DLD1 (cell line): ENCODE measurements around the gene HS6ST3.

Experiments
- in situ Hi-C: cut with HindIII; loops from 2 replicates; pipeline ENCODE4 v1.10.0; 2017; ENCODE audit warnings: low sequenced_read_pairs

Gene HS6ST3

DNA sequence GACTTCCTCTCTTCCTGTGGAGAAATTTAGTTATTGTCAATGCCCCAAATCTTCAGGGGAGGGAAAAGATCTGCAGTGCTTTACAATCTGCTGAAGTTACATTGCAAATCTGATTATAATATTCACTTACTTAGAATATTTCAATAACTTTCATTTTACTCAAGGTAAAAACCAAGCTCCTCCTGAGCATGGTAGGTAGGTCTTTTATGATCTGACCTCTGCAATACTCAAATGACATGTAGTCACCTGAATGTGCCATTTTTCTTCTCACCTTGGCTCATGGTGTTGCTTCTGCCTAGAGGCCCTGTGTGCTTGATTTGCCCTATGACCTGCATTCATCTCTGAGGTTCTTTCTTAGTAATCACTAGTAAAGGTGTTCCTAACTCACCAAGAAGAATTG, 331.4 kb downstream of the HS6ST3 start:
- in situ Hi-C loops, result no loop called here

DNA sequence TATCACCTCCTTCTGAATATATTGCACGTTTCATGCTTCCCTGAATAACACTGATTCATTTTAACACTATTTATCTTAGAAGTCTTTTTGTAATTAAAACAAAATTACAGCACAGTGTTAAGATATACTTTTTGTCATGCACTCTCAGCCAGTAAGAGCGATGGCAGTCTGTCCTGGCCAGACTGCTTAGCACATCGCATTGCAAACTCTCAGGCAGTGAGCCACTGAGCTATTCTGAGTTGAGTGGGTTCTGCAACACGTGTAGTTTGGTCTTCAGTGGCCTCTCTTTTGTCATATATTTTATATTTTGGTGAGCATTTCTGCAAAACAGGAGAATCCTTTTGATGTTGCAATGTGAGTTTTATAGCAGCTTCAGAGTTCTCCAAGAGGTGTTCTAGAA, 332.1 kb downstream of the HS6ST3 start:
- in situ Hi-C loops, result no loop called here

DNA sequence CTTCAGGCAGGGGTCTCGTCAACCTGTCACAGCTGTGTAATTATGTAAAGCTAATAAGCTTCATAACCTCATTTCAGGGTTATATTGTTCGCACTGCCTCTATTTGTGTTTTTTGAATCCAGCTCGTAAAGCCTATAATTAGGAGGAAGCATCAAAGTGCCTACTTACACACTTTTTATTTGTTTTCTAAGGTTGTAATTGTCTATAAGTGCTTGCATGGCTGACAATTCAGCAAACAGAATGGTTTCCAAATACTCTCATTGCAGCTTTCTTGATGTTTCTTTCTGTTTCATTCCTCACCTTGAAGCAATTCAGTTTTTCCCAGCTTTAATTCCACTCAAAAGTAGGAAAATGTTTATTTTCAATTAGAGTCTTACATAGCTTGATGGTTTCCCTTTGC, 336.3 kb downstream of the HS6ST3 start:
- in situ Hi-C loops, result no loop called here

DNA sequence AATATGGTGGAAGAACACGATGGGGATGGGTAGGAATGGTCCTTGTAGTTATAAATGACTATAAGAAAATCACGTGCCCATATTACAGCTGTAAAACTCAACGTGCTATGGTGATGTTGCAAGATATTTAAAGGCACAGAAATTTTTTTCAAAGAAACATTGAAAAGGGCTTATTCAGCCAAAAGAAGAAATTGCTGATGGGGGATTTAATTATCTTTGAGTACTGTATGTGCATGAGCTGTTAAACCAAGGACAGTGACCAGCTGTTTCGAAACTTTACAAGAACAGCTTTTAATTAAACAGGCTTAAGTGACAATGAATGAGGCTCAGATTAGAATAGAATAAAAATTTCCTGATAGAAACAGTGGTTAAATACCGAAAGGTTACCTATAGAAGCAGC, 339.0 kb downstream of the HS6ST3 start:
- in situ Hi-C loops, result no loop called here

DNA sequence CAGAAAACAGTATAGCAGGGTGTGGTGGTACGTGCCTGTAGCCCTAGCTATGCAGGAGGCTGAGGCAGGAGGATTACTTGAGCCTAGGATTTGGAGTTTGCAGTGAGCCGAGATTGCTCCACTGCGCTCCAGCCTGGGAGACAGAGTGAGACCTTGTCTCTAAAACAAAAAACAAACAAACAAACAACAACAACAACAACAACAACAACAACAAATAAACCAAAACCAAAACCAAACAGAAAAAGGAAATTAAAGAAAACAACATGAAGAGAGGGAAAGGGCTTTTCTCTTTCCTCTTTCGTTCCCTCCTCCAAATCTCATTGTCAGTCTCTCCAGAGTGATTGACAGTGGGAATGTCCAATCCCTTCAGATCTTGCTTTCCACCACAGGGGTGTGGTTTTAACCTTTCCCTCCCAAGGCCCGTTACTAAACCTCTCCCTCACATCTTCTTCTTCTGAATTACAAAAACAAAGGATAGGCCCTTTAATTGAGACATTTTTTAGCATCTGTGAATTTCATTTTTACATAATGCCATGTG, 341.2 kb downstream of the HS6ST3 start:
- in situ Hi-C loops, result no loop called here

DNA sequence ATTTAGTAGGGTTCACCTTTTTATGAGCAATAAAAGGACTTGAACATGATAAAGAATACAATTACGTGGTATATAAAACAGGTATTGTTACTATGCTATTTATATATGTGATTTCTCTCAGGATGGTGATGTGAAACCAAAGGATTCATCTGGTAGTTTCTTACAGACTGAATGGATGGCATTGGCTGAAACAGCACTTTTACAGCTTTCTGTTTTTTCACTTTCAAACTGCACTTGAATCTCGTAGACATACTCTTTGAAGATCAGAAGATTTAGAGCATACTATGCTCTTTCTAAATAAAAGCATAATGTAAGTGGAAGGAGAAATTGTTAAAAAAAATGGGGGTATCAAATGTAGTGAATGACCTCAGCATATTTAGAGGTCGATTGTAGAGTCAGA, 354.8 kb downstream of the HS6ST3 start:
- in situ Hi-C loops, result no loop called here

DNA sequence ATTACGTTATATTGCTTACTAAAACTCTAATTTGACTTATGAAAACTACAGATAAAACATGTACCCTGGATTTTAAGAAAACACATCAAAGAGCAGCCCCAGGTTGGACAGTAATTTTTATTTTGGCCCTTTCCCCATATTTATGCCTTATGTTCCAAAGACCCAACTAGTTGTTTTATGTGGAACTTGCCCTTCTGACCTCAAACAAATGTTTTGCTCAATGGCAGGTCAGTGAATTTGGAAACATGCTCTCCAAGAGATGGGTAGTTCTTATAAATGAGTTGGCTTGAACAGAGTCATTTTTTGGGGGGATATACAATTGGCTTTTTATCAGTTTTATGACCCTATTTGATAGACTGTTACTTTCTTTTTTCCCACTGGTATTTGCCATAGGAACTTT, 360.0 kb downstream of the HS6ST3 start:
- in situ Hi-C loops, result no loop called here

DNA sequence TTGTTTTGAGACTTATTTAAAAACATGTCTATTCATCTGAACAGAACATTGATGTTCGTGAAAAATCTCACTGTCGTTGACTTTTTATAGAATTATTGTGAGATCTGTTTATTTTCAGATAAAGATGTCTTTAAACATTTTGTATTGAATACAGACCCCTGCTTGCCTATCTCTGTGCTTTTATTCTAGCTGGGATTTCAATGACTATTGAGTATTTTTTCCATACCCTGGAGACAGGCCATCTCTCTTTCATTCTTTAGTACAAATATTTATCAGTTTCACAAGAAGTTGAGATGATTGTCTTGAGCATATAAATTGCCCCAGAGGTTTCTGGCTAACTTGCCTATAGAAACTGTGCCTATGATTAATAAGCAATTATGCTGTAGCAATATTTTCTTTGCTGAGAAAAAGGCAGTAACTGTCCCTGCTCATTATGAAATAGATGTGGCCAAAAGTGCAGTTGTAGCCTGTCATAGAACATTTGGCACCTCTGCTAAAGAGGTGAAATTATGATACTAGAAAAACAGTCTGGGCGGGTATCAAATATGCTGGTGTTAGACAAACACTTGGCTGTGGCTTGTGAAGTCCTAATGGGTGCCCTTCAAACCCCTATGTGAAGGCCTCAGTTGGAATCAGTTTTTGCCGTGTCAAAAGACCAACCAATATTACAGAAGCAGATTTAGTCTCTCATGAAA, 360.6 kb downstream of the HS6ST3 start:
- in situ Hi-C loops, result no loop called here

DNA sequence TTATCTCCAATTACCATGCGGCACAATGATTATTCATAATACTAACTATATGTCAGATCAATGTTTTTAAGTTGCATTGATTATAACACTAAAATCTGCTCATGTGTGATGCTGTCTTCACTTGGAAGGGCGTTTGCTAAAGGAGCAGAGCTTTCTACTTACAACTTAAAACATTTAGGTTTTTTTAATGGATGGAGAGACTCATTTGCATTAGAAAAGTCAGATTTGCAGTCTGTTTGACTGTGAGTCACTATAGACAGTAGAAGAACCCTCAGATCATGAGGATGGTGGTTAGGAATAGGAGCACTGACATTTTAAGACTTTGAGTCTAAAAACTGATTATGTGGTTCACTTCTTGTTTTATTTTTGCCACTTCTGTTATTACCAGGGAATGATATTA, 364.6 kb downstream of the HS6ST3 start:
- in situ Hi-C loops, result no loop called here

DNA sequence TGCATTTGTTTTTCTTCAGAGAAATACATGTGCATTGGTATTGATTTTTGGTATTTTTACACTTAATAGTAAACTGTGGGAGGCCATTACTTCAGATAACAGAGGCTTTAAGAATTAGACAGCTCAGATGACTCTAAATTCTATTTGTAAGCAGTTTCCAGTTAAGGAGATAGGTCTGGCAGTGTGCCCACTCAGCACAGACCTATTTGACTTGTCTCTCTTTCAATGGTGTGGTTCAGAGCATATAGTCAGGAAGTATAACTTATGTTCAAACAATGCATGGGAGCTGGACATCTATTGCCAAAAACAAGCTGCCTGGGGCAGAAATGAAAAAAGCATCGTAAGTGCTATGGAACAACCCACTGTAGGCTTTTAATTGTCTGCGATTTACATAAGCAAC, 370.7 kb downstream of the HS6ST3 start:
- in situ Hi-C loops, result no loop called here

DNA sequence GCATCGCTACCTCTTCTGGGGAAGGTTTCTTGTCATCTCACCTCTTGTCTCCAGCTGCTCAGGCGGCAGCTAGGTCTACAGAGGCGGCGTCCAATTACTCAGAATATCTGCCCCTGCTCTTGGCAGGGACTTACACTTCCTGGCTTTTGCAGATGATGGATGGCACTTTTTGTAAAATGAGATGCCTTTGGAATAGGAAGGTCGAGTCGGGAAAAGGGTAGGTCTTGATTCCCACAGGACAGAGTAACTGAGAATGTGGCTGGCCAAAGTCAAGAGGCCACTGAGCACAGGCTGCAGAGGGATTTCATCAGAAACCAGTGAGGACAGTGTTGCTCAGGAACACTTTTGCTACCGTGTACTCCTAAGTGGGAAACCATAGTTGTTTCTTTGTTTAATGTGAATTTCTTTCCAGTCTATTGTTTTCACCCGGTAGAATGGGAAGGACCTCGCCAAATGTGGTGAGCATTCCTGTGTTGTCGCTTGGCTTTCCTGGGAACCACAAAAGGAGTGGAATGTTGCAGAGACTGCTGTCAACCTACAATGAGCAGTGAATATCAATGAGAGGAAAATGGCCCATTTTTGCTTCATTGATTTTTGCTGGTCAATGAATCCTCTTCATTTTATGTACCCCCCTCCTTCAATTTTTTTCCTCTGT, 383.7 kb downstream of the HS6ST3 start:
- in situ Hi-C loops, result no loop called here

DNA sequence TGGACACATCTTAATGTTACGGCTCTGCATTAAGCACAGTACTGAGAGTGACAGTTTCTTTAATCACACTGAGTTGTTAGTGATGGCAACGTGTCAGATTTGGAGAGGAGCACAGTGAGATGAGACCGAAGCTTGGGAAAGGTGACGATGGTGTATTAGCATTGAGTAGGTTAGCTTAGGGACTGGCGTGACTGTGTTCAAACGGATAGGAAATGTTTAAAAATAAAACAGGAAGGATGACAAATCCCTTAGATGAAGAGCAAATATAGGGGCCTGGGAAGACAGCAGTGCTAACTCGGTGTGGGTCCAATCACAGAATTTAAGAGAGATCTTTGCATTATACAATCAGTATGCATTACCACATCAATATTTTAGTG, 384.3 kb downstream of the HS6ST3 start:
- in situ Hi-C loops, result no loop called here

DNA sequence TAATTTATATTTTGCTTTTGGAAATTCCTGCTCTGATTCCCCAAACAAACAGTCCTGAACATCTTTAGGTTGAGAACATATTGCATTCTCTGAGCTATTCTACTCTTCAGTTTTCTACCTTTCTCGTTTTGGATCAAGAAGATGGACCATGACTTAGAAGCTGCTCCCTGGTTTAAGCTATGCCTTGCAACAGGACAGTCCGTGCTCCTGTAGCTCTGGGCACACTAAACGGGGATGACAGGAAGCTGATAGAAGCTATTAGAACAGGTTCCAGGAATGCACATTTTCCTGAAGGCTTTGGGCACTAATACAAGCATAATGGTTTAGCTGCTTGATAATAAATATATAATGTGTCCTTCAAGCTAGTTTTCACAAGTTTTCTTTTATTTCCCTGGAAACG, 385.2 kb downstream of the HS6ST3 start:
- in situ Hi-C loops, result no loop called here

DNA sequence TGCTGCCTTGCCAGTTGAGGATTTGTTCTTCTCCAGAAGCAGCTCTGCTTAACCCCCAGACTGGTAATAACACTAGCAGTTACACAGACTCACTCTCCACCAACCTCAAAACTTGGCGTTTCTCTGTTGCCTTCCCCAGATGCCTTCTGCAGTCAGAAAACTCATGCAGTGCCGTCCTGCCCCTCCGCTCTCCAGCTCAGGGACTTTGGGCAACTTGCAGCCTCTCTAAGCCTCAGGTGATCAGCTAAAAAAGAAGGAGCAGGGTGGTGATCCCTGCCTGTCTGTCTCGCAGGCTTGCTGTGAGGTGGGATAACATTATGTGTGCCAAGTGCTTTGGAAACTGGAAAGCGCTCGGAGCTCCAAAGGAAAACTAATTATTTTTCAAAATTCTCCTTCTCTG, 391.6 kb downstream of the HS6ST3 start:
- in situ Hi-C loops, result no loop called here

DNA sequence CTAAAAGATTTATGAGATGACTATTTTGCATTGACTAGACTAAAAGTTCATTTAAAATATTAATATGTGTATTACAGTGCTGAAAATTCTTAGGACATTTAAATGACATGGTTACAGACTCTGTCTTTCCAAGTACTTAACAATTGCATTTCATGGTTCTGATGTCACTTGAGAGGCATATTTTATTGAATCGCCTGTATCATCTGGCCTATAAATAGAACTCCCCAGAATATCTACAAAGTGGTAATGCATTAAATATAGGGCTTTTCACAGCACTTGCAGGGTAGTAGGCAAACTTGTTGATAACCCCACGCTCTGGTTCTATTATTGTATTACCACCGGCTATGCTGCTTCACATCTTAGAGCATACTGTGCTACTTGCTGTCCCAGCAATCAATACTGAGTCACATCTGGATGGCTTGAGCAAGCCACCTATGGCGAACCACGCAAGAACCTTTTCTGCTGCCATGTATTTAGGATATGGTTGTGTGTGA, 400.6 kb downstream of the HS6ST3 start:
- in situ Hi-C loops, result no loop called here

DNA sequence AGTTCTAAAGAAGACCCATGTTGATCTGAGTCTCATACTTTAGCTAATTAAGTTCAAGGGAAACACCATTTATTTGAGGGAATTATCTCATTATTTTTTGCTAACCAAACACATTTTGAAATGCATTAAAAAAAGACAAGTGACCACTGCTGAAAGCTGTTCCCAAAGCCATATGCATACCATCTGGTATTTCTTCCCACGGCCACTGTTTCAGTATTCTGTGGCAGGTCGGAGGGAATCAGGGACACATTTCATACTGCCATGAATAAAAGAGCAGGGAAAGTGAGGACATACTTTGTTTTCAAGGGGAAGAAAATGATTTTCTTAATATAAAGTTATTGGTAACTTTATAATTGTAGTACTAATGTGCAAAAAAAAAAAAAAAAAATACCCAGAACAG, 401.2 kb downstream of the HS6ST3 start:
- in situ Hi-C loops, result no loop called here

DNA sequence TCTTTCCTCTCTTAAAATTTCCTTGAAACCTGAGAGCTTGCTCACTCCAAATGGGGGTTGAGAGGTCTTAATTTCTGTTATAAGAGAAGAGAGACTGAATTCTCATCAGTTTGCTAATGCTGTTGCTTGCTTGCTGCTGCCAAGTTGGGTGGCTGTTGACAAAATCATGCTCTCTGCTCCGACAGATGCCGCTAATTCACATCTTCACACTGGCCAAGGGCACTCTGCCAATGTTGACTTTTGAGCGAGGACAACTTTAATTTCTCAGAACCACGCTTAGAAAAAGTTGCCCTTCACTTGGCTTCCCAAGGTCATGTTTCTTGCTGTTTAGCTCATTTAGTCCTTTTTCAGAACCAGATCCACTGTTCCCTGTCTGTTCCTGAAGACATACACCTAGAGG, 402.9 kb downstream of the HS6ST3 start:
- in situ Hi-C loops, result no loop called here

DNA sequence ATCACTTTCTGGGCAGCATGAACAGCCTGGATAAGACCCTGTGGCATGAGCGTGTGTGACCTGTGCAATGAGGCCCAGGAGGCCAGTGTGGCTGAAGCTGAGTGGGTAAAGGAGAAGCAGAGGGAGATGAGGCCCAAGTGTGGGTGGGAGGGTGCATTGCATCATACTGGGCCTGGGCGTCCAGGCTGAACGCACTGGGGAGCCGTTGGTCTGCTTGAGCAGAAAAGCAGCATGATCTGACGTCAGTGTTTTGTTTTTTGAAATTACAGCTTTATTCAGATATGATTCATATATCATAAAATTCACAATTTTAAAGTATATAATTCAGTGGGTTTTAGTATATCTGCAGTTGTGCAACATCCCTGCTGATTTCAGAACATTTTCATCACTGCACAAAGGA, 409.7 kb downstream of the HS6ST3 start:
- in situ Hi-C loops, result no loop called here

DNA sequence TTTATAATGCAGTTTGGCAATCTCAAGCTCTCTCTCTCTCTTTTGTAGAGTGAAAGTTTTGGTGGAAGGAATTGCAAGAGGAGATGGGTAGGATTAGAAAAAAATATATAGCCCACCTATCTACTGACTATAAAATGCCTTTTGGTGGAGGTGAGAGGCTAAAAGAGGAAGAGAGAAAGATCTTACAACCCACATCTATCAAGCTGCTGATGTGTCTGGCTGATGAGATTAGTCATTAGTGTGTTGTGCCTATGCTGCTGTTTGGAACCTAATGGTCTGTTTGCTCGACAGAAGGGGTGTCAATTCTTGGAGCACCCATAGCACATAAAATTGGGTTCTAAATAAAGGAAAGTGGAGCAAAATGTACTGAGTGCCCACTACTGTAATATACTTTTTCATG, 411.0 kb downstream of the HS6ST3 start:
- in situ Hi-C loops, result no loop called here

DNA sequence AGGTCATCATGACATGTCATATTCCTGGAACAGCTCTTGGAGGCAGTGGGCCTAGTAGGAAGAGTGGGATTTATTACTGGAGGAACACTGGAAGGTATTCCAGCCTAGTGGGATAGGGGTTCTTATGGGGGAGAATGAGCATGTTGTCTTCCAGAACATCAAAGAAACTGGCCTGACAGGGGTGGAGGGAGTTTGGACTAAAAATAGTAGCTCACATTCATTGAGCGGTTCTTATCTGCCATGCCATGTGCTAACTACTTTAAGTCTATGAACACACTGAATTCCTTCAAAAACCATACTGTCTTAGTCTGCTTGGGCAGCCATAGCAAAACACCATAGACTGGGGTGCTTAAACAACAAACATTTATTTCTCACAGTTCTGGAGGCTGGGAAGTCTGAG, 413.6 kb downstream of the HS6ST3 start:
- in situ Hi-C loops, result no loop called here

DNA sequence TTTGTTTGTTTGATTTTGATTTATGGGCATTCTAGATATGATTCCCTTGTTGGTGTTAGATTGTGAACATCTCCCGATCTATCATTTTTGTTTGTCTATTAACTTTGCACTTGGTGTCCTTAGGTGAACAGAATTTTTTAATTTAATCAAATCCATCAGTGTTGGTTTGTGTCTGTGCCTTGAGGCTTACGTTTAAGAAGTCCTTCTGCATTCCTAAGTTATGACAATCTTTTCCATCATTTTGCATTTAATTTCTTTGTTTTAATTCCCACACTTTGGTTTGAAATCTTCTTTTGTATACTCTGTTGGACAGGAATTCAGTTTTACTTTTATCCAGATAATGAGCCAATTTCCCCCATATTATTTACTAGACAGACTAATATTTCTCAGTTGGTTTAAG, 421.7 kb downstream of the HS6ST3 start:
- in situ Hi-C loops, result no loop called here

DNA sequence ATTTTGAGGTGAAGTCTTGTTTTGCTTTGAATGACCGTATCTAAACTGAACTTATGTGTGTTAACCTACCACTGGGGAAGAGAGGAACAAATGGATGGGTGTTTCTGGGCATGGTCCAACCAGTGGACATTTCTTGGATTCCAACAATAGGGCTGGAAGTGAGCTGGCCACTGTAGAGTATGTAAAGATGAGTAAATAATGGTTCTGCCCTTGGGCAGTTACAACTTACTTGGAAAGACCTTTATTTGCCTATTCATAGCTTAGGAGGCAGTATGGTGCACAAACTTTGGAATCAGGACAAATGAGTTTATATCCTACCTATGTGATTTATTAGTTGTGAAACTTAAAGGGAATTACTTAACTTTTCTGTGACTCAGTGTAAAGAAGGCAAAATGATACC, 429.5 kb downstream of the HS6ST3 start:
- in situ Hi-C loops, result no loop called here
